CD4-positive, alpha-beta T cell treated with Interferon gamma for 1 hour (primary cell): ENCODE data around the gene ENPP3.

Experiments
- DNase-seq: peaks from one replicate; pipeline ENCODE4 v3.0.0-alpha.2; 2020

The ENPP3 gene

DNA sequence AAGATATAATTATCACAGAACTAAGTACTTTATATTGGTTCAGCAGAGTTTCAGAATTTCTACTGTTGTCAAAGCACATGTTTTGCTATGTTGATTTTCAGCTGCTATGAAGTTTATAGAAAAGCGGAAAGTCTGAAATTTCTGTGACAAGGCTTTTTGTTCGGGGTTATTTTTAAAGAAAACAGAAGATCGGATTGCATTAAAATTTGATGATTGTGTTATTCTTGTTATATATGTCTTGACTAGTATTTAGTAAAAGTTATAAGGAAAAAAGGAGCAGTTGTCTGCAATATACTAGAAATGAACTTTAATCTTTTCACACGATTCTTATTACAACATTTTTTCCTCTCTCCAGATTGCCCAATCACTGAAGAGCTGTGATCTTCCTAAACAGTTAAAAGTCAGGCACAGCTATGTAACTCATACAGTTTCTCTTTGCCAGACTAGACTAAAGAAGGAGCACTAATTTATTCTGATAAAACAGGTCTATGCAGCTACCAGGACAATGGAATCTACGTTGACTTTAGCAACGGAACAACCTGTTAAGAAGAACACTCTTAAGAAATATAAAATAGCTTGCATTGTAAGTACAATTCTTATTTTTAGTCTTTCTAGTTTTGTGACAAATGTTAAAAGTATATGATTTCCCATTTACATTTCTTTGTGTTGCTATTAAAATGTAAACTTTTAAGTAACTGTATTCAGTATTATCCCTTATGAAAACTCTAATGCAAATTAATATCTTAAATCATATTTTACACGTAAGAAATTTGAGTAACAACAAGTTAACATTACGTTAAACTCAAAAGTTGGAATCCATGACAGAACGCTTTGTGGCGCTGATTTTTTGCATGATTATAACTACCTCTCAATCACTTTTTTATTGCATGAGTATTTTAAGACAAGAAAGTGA lies at the start of gene ENPP3:
ENPP3 (plus strand) TSS at position 423 of the 913 bp plus-strand sequence; CDS start at position 506, 83 bp downstream.
- no peak for DNase-seq

DNA sequence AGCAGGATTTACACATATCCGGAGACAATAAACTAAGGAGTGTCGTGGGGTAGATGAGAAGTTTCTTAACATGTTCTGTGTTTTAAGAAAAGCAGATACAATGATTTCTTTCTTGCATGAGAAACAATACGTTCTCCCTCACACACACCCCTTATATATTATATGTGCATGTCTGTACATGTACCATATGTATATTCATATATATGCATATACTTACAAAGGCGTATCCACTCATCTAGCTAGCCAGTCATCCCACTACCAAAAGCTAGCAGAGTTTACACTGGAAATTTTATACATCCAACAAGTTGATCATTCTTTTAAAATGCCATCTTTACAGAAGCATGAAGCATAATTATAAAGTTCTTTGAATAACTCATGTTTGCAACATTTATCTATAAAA lies 49.2 kb upstream of the ENPP3 start:
- no peak for DNase-seq

DNA sequence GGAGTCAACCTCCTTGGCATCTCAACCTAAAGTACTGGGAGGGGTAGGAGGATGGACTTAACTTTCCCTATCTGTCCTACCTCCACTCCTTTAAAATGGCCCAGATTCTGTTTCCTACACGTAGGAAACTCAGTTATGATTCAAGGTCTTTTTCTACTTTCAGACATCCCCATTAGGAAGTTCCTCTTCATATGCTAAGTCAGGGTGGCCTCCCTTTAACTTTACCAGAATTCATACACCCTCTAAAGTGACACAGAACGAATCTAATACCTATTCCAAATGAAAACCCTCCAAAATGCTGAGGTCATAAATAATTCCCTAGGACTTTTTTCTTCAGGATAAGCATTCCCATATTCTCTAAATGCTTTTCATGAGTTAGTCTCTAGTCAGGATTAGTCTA lies 48.5 kb upstream of the ENPP3 start:
- no peak for DNase-seq

DNA sequence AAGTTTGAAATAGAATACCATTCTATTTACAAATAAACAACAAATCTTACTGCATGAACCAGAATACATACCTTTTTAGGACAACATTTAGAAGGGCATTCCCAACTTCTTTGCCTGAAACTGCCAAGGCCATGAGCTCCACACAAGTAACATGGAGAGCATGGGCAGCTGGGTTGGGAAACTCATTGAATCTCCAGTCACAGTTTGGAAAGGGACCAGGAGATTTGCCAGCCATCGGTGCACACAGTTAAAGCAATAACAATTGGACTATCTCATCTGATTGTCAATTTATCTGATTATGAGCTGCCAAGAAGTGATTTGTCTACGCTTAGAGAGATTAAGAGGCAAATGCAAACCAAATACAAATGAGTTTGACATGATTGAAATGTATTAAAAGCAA lies 44.2 kb upstream of the ENPP3 start:
- no peak for DNase-seq

DNA sequence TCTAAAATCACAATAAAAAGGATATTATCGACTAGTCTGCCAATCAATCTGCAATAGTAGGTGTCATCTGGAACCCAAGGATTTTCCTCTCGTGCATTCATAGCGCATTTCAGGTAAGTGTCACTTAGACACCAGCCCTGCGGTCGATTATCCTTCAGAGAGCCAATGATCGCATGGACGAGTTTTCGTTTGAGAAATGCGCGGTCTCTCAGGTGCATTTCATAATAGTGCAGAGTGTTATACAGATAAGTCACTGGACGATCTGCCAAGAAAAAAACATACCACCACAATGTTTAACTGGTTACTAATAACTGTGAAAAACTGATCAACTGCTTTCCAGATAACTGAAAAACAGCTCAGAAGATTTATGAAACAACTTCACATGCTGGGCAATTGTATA lies 43.0 kb upstream of the ENPP3 start:
- DNase-seq = no peak

DNA sequence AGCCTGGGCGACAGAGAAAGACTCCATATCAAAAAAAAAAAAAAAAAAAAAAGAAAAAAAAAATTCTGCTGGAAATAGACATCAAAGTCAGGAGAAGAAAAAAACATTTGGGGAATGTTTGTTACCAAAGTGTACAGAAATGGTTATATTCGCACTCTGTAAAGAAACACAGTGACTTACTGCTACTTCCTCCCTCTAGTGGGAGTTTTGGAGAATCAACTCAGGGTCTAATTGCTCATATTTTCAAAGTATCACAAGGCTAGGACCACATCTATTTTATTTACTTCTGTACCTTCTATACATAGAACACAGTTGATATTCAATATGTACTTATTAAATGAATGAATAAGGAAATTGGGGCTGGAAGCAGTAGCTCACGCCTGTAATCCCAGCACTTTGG lies 39.7 kb upstream of the ENPP3 start:
- DNase-seq = no peak

DNA sequence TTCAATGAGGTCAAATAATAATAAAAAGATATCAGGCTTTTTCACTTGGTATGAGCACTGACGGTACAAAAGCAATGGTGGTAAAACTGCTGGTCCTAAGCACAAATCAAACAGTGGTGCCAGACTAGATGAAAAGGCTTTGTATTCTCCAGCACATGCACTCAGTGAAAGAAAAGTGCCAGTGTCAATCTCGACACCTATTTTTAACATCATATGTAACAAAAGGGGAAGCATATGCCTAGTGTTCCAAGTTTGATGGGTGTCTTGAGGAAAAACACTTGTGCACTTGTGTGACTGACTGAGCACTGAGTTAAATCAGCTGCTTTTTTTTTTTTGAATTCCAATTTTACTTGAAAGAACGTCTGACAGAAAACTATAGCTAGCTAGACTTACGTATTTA lies 36.4 kb upstream of the ENPP3 start:
- DNase-seq = no peak

DNA sequence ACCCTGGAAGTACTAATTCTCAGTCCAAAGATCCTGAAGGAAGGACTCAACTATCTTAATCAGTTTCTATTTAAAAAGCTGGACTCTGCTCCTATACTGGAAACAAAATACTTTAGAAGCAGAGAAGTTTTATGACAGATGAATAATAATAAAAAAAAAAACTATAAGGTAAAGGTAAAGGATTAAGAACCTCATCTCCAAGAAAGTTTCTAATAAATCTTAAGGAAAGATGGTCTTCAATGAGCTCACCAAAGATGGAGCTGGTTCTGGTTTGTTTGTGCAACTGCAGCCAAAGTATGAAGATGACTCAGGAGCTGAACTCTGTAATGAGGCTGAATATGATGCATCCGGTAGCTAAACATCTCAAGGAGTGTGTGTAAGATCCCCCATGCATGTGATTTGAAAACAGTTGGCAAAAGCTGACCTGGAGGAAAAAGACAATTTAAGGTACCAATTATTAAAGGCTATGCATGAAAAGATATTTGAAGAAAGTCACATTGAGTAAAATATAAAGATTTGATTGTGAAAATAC lies 34.3 kb upstream of the ENPP3 start:
- no peak for DNase-seq

DNA sequence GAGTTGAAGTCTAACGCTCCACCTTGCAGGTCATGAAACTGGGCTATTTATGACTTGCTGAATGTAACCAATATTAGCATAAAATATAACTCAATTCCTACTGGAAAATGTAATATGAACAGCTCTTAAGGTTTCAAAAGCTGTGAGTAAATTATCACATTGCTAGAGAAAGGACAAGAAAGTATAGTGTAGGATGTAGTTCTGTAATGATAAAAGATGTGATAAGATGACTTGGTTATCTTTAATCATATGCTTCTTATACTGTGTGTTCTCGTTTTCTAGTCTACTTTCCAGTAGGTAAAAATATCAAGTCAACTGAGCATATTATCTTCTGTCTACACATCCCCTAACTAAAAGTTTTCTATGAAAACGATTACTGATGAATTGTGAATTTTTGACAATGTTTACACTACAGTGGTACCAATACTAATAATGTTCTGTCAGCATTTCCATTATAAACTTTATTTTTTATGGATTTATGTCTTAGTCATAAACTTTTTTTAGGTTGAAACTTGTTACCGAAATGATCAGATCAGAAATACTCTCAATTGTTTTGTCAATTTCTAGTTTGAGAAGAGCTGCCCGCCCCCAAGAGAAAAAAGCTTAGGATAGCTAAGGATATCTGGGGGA lies 23.7 kb upstream of the ENPP3 start:
- DNase-seq = no peak

DNA sequence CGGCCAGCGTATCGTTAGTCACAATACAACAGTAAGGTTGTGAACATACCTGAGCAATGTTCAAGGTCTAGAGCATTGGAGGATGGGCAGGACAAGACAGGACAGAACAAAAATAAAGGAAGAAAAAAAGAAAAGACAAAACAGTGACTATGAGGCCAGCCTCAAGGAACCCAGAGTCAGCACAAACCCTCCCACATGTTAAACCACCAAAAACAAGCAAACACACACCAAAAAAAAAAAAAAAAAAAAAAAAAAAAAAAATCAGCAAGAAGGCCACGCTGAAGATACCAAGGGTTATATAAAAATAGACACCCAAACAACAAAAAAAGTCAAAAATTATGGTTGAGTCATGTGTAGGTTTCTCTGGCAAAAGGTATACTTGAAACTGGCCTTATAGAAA lies 21.8 kb upstream of the ENPP3 start:
- no peak for DNase-seq

DNA sequence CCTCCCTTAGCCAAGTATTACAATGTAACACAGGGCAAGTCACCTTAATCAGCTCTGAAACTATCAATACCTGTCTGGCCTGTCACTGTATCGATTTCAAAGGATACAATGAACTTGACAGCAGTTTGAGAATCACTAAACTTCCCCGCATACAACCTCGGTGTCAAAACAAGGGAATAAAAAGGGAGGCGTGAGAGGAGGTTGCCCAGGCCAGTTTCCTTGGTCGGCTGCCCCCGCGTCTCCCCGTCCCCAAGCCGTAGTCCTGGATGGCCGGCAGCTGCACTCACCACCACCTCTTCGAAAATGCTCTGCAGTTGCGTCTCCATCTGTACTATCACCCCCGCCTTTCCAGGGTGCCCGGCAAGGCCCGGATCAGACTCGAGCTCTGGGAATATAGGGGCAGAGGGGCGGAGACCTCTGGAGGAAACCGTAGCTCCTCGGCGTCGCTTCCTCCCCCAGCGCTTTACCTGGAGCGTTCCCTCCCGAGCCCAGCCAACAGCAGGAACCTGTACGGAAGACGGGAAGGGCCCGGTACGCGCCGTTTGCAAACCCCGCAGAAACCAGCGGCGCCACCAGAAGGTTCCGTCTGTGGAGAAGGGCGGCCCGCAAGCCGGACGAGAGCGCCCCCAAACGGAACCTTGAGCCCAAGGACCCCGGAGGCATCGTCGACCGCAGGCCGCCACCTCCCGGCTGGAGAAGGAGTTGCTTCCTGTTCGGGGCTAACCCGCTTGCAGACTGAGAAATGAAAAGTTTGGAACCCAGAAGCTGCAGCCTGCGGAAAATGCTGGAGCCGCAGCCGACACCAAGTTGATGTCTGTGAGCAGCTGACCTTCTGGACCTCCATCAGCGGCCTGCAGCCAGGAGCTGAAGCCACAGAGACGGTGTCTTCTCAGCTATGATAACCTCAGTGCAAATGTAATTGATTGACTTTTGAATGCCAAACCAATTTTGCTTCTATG lies 9.1 kb upstream of the ENPP3 start, which contains the start of gene MED23:
MED23 (minus strand) TSS at position 519 of the 959 bp plus-strand sequence; CDS start at position 326, 193 bp downstream.
- DNase-seq = peak; percentile 90

DNA sequence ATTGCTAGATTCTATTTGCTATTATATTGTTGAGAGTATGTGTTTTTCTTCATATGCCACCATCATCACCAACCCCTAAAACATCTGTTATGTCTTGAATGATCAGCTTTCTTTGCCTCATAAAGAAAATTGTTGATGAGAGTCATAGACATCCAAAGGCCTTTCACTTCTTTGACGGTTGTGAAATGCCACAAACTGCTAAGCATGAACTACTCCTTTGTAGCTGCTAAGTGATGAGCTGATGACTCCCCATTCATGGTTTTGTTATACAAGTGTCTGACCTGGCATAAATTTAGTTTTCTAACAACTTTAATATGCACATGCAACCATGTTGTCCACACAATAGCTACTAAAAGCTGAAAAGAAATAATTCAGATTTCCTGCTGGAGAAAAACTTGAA lies 8.4 kb upstream of the ENPP3 start:
- DNase-seq = no peak

DNA sequence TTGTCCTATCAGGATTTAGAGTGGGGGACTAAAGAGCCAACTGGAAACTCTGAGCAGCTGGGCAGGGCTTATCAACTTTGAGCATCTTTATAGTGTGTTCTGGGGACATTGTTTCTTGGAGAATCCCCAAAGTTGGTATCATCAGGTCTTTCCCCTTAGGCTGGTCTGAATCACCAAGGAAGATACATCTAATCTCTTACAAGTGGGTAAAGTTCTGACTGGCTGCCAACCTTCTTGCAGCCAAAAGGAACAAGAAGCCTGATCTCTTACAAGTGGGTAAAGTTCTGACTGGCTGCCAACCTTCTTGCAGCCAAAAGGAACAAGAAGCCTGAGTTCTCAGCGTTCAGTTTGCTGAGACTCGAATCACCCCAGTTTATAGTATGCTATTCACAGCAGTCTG lies 7.5 kb upstream of the ENPP3 start:
- DNase-seq = no peak

DNA sequence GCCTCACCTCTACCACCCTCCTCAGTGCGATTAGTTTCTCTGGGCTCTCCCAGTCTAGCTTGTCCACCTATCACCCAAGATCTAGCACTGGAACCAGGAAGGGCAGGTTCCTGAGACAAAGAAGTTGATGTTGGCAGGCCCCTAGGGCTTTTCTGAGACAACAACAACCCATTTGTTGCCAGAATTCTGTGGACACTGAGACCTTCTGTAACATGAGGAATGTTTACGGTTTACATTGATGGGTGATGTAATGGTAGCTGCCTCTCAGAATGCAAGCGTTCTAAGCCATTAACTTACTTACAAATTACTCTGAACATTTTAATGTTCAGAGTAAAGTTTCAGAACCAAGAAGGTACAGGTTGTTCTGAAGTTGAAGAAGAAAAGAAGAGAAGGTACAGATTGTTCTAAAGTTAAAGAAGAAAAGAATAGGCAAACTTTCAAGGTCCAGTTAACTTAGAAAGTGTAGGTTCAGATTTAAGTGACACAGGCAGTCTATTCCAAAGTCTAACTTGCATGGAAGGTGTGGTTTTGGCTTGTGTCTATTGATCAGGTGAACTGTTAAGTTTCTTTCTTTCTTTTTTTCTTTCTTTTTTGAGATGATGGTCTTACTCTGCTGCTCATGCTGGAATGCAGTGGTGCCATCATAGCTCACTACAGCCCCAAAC lies 5.3 kb upstream of the ENPP3 start:
- no peak for DNase-seq

DNA sequence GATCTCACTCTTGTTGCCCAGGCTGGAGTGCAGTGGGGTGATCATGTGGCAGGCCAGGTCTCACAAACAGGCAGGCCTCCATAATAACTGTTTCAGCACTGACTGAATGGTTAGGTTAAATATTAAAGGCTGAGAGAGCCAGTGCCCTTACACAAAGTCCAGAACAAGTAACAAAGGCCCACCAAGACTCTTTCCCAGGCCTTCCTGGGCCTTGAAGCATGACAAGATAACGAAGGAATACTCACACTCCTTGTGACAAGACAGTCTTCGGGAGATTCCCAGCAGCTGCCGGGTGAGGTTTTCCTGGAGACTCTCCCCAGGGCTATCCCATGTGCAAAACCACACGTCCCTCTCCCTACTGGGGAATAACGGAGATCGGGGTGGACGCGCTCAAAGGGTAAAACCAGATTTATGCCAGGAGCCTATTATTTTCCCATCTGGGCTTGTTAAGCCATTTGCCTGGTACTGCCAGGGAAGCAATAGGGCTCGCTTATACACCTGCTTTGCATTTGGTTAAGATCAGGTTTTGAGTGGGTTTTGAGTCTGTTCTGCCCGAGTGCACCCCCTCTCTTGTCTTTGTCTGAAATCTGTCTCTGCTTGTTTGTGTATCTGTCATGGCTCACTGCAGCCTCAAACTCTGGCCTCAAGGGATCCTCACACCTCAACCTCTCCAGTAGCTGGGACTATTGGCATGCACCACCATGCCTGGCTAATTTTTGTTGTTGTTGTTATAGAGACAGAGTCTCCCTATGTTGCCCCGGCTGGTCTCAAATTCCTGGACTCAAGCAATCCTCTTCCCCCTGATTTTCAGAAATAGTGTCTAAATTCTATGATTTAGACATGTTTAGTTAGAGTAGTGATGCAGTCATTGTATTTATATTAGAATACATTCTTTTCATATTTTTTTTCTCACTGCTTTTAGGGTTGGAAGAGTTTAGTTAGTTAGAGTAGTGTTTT lies 1.4 kb upstream of the ENPP3 start:
- DNase-seq = no peak

DNA sequence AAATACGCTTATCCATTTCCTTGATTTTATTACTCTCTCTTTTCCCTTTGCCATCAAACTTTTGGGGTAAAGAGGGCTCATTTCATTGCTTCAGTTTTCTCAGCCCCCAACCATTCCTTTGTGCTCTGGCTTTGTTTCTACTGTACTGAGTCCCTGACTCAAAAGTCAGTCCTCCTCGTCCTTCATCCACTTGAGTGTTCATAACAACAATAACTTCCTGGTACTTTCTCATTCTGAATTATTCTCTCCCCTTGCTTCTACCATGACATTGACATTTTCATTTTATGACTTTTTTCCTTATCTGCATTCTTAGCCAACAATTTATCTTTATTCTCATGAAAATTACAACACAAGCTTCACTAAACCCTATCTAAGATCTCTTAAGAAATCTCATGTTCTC lies 911 bp downstream of the ENPP3 start:
- DNase-seq = no peak

DNA sequence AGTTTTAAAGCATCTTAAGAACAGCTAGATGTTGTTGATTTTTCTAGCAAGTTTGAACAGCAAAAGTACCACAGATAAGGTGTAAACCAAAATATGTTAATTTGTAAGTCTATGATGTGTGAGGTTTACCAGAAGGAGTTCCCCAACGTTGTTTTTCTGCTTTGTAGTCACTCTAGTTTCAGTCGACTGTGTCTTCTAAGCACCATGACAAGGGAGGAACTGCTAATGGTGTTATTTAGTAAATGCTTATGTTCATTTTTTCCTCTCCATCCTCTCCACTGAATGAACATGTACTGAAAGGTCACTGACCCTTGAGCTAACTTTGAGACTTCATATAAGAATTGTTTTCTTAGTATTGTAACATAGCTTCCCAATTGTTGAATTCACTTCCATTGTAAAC lies 3.0 kb downstream of the ENPP3 start:
- no peak for DNase-seq

DNA sequence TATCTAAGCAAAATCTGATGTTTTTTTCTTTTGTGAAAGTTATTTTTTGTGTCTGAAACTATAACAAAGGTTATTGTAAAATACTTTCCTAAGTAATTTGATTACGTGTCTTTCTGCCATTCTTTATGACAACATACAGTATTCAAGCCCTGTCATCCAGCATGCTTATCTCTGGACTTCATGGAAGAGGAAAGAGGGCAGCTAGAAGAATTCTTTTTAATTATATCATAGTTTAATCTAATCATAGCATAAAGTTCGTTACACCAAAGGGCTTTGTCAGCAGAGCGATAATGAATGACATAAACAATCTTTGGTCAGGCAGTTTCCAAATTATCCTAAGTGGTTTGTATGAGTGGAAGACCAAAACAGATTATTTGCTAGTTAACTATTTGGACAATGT lies 3.5 kb downstream of the ENPP3 start:
- DNase-seq = no peak

DNA sequence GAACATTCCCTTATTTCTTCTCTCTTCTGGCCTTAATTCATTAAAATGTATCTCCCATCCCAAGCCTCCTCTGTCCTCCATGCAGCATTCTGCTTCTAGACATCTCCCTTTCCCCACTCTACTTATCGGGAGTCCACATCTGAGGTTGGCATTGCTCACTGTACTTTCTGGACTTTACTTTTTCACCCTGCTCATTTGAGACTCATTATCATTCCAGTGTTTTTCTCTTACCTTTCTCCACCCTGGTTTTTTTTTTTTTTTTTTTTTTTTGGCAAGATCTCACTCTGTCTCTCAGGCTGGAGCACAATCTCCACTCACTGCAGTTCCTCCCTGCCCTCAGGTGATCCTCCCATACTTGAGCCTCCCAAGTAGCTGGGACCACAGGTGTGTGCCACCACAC lies 4.5 kb downstream of the ENPP3 start:
- DNase-seq = no peak

DNA sequence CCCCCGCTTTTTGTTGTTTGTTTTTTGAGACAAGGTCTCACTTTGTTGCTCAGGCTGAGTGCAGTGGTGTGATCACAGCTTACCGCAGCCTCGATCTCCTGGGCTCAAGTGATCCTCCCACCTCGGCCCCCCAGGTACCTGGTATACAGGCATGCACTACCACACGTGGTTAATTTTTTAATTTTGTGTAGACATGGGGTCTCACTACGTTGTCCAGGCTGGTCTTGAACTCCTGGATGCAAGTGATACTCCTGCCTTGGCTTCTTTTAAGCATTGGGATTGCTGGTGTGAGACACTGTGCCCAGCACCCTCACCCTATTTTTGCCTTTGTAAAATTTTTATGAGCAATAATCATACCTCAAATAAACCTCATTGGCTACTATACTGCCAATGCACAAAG lies 5.5 kb downstream of the ENPP3 start:
- DNase-seq = no peak

DNA sequence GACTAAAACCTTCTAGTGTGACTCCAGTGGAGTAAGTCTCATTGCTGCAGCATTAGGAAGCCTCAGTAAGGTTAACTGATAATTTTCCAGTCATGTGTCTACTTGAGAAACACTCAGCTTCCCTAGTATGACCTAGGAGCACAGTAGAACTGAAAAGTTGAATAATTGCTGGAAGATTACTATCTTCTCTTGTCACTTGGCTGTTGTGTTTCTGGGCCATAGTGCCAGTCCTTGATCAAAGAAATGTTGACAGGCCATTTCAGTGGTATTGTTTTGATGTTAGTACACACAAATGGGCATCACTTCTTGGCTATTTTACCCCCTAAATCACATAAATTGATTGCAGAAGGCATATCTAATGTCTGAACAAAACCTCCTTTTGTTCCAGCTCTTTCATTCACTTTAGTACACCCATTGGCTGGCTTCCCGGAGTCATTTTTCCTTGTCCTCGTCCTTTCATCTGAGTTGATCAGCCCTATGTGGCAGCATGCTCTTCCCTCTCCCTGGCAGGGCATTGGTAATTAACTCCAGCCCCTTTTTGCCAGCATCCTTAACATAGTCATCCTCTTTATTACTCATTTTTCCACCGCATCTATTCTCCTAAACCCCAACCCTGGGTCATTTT lies 6.0 kb downstream of the ENPP3 start:
- no peak for DNase-seq
